Camera-type eye (tissue), 1 donor: Measurements from ENCODE around the gene ZC3H13. TPM values are rescaled to one million over a fixed set of nuclear protein-coding genes. Genes with fewer than 3 reads are reported as not detected.

Experiments used
- total RNA-seq: library from RNA; depleted of rRNA; stranded (reverse); fragments of >200 nt; gene quantifications from one replicate; pipeline ENCODE4 v1.2.3, GENCODE V29; 2014

ZC3H13 gene
- total RNA-seq: 47.3 TPM

GRCh38 chr13:46052319-46053161, at the start of gene ZC3H13:
TSS of gene ZC3H13 (minus strand) at chr13:46052746. CDS start at chr13:46045507, 7,239 bp downstream.

Other genes with a start within 250 kb of the ZC3H13 start
- gene SIAH3, start 201.0 kb downstream of the ZC3H13 start, total RNA-seq: 1.0 TPM
- gene CPB2, start 52.3 kb upstream of the ZC3H13 start, total RNA-seq: not detected
- 13.7 TPM for gene LCP1, start 129.4 kb upstream of the ZC3H13 start, total RNA-seq
- gene LRRC63, start 159.2 kb upstream of the ZC3H13 start, total RNA-seq: 0.60 TPM